Activated CD4-positive, alpha-beta T cell treated with anti-CD3 and anti-CD28 coated beads, Interleukin-2, amount 50 U/mL, for 24 hours (primary cell): ENCODE data around the gene SPRR2G.
"Not testable (repeated sequence)": the region's sequence is repeated elsewhere in the genome, so short reads cannot be mapped to it uniquely, and the experiment has no call there.

Experiments
- DNase-seq, 2 donors: peaks; one replicate each; pipeline ENCODE4 v3.0.0-alpha.2; 2020; ENCODE audit warnings: low read depth in 1 of 2, low spot score in 1 of 2

SPRR2G gene

DNA sequence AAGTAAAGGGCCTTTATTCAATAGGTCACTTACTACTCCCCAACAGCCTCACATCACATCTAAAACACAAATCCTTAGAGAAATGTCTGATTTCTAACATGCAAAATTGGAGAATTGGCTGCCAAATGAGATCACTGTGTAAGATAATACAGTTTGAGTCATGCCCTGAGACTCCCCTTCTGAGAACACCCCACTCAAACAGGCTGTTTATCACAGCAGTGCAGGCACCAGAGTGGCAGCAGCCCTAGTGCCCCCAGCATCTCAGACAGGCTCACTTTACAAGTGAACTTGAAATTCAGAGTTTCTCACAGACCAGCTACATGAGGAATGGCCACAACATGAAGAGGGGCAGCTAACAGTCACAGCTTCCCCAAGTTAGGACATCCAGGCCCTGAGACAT is 35.4 kb downstream of the SPRR2G start:
- not testable (repeated sequence) for DNase-seq

DNA sequence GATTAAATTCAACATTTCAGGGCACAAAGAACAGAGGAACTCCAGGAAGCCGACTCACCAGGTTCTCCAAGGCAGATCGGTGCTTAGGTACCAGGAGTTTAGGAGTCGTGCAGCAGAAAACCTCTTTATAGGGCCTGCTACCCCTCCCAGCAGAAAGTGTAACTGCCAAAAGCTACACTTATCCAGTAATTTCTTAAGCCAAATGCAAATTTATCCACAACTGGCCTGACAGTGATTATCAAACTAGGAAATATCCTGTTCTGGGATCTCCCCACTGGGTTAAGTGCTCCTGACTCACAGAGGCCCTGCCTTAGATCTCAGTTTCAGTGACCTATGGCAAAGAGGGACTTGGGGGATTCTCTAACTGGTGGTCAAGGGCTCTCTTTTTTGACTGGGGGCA is 37.3 kb downstream of the SPRR2G start, which contains the start of gene SPRR2F:
Gene SPRR2F, minus strand, starts transcription at position 101 of the 400 bp plus-strand sequence. CDS start 783 bp downstream, outside the sequence.
- no peak for DNase-seq

GRCh38 chr1:153112454-153112853 is 38.2 kb downstream of the SPRR2G start:
- DNase-seq, result not testable (repeated sequence)

DNA sequence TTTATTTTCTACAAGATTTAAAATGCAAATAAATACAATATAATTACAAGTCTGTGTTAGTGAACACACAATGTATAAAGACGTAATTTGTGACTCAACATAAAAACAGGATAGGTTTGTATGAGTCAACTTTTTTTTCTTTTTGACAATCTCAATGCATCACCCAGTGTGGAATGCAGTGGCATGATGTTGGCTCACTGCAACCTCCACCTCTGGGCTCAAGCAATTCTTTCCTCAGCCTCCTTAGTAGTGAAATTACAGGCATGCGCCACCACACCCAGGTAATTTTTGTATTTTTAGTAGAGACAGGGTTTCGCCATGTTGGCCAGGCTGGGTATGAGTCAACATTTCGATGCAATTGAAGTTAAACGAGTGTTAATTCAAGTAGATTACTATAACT is 50.4 kb downstream of the SPRR2G start:
- no peak for DNase-seq
